Activated T-cell treated with anti-CD3 and anti-CD28 coated beads, Interleukin-2, amount 50 U/mL, for 24 hours (primary cell): Measurements from ENCODE around the gene RAB11FIP5.
A peak's percentile ranks its signal among the peaks of the same experiment; 100 is the strongest.
"Not testable (repeated sequence)": the region's sequence is repeated elsewhere in the genome, so short reads cannot be mapped to it uniquely, and the experiment has no call there.

Experiments used
- DNase-seq: peaks from one replicate; pipeline ENCODE4 v3.0.0-alpha.2; 2020
- H3K27ac Mint-ChIP-seq: 2 replicates; pipeline ENCODE4 v1.8.0; 2020; ENCODE audit warnings: mild to moderate bottlenecking, mixed read lengths
- H3K27me3 Mint-ChIP-seq: 2 replicates; pipeline ENCODE4 v1.8.0; 2020; ENCODE audit warnings: mixed read lengths
- H3K36me3 Mint-ChIP-seq: 2 replicates; pipeline ENCODE4 v1.8.0; 2020; ENCODE audit warnings: low read depth, mixed read lengths
- H3K4me1 Mint-ChIP-seq: 2 replicates; pipeline ENCODE4 v1.8.0; 2020; ENCODE audit warnings: low read depth, mixed read lengths
- H3K4me3 Mint-ChIP-seq: 2 replicates; pipeline ENCODE4 v1.8.0; 2020; ENCODE audit warnings: mild to moderate bottlenecking, moderate library complexity, mixed read lengths
- H3K9me3 Mint-ChIP-seq: 2 replicates; pipeline ENCODE4 v1.8.0; 2020; ENCODE audit warnings: mixed read lengths

The RAB11FIP5 gene

GRCh38 chr2:73101626-73102256, 11.0 kb downstream of the RAB11FIP5 start:
- no peak overlapping the region for H3K27ac Mint-ChIP-seq
- H3K27me3 Mint-ChIP-seq = no peaks in the 10 kb centered on the region
- H3K36me3 Mint-ChIP-seq = no peaks in the 10 kb centered on the region
- no peak overlapping the region for H3K4me3 Mint-ChIP-seq
- peaks cover 6% of the 10 kb centered on the region for H3K4me1 Mint-ChIP-seq
- no peaks in the 10 kb centered on the region for H3K9me3 Mint-ChIP-seq
- DNase-seq = no peak

GRCh38 chr2:73100956-73101355, 11.8 kb downstream of the RAB11FIP5 start:
- Mint-ChIP-seq H3K27ac (no peak overlapping the region), H3K4me3 (no peak overlapping the region)

GRCh38 chr2:73099486-73099885, 13.3 kb downstream of the RAB11FIP5 start:
- no peak for DNase-seq
- H3K4me1 Mint-ChIP-seq = peaks cover 6% of the 10 kb centered on the region
- H3K27ac Mint-ChIP-seq = no peak overlapping the region
- H3K4me3 Mint-ChIP-seq = no peak overlapping the region
- no peaks in the 10 kb centered on the region for H3K9me3 Mint-ChIP-seq
- no peaks in the 10 kb centered on the region for H3K36me3 Mint-ChIP-seq
- no peaks in the 10 kb centered on the region for H3K27me3 Mint-ChIP-seq

More at GRCh38 chr2:73100956-73101355, 11.8 kb downstream of the RAB11FIP5 start:
- Mint-ChIP-seq H3K4me1 (peaks cover 6% of the 10 kb centered on the region), H3K27me3 (no peaks in the 10 kb centered on the region), H3K36me3 (no peaks in the 10 kb centered on the region), H3K9me3 (no peaks in the 10 kb centered on the region)
- DNase-seq = no peak

- no peaks in the 10 kb centered on the region for H3K9me3 Mint-ChIP-seq
- no peak for DNase-seq
- no peak overlapping the region for H3K4me3 Mint-ChIP-seq
- H3K27me3 Mint-ChIP-seq = no peaks in the 10 kb centered on the region
- no peaks in the 10 kb centered on the region for H3K4me1 Mint-ChIP-seq
- H3K27ac Mint-ChIP-seq = no peak overlapping the region
- no peaks in the 10 kb centered on the region for H3K36me3 Mint-ChIP-seq
Measured at GRCh38 chr2:73095910-73096309, 16.8 kb downstream of the RAB11FIP5 start.

GRCh38 chr2:73093601-73094218, 19.0 kb downstream of the RAB11FIP5 start:
- H3K27me3 Mint-ChIP-seq, DNase-seq, H3K27ac Mint-ChIP-seq, H3K4me1 Mint-ChIP-seq, H3K36me3 Mint-ChIP-seq, H3K4me3 Mint-ChIP-seq, H3K9me3 Mint-ChIP-seq: not testable (repeated sequence)

GRCh38 chr2:73092146-73092783, 20.5 kb downstream of the RAB11FIP5 start:
- H3K9me3 Mint-ChIP-seq = no peaks in the 10 kb centered on the region
- no peaks in the 10 kb centered on the region for H3K27me3 Mint-ChIP-seq
- H3K4me1 Mint-ChIP-seq = no peaks in the 10 kb centered on the region
- H3K27ac Mint-ChIP-seq = no peak overlapping the region
- no peak for DNase-seq
- H3K36me3 Mint-ChIP-seq = peaks cover 2% of the 10 kb centered on the region
- H3K4me3 Mint-ChIP-seq = no peak overlapping the region

- DNase-seq = no peak
- H3K27me3 Mint-ChIP-seq = no peaks in the 10 kb centered on the region
- H3K4me3 Mint-ChIP-seq = no peak overlapping the region
- H3K36me3 Mint-ChIP-seq = peaks cover 2% of the 10 kb centered on the region
- H3K9me3 Mint-ChIP-seq = no peaks in the 10 kb centered on the region
- no peak overlapping the region for H3K27ac Mint-ChIP-seq
- H3K4me1 Mint-ChIP-seq = no peaks in the 10 kb centered on the region
Measured at GRCh38 chr2:73091696-73092095, 21.1 kb downstream of the RAB11FIP5 start.

- no peaks in the 10 kb centered on the region for H3K9me3 Mint-ChIP-seq
- DNase-seq = no peak
- H3K36me3 Mint-ChIP-seq = peaks cover 2% of the 10 kb centered on the region
- H3K27me3 Mint-ChIP-seq = no peaks in the 10 kb centered on the region
- no peaks in the 10 kb centered on the region for H3K4me1 Mint-ChIP-seq
- no peak overlapping the region for H3K4me3 Mint-ChIP-seq
- no peak overlapping the region for H3K27ac Mint-ChIP-seq
Measured at GRCh38 chr2:73091164-73091563, 21.6 kb downstream of the RAB11FIP5 start.

GRCh38 chr2:73089270-73090030, 23.3 kb downstream of the RAB11FIP5 start:
- DNase-seq = no peak
- H3K9me3 Mint-ChIP-seq = no peaks in the 10 kb centered on the region
- H3K4me1 Mint-ChIP-seq = no peaks in the 10 kb centered on the region
- H3K4me3 Mint-ChIP-seq = no peak overlapping the region
- peaks cover 2% of the 10 kb centered on the region for H3K36me3 Mint-ChIP-seq
- H3K27ac Mint-ChIP-seq = no peak overlapping the region
- H3K27me3 Mint-ChIP-seq = no peaks in the 10 kb centered on the region

GRCh38 chr2:73088703-73089102, 24.0 kb downstream of the RAB11FIP5 start:
- Mint-ChIP-seq H3K36me3 (peaks cover 2% of the 10 kb centered on the region), H3K4me1 (no peaks in the 10 kb centered on the region), H3K4me3 (no peak overlapping the region), H3K27me3 (no peaks in the 10 kb centered on the region), H3K9me3 (no peaks in the 10 kb centered on the region), H3K27ac (no peak overlapping the region)
- no peak for DNase-seq

- DNase-seq = no peak
- Mint-ChIP-seq H3K4me3 (no peak overlapping the region), H3K27me3 (no peaks in the 10 kb centered on the region), H3K27ac (no peak overlapping the region), H3K36me3 (peaks cover 2% of the 10 kb centered on the region), H3K9me3 (no peaks in the 10 kb centered on the region), H3K4me1 (no peaks in the 10 kb centered on the region)
Measured at GRCh38 chr2:73088211-73088610, 24.5 kb downstream of the RAB11FIP5 start.

- Mint-ChIP-seq H3K4me1 (no peaks in the 10 kb centered on the region), H3K27ac (no peak overlapping the region), H3K4me3 (no peak overlapping the region), H3K36me3 (peaks cover 2% of the 10 kb centered on the region), H3K9me3 (no peaks in the 10 kb centered on the region), H3K27me3 (no peaks in the 10 kb centered on the region)
- DNase-seq = no peak
Measured at GRCh38 chr2:73087311-73087710, 25.4 kb downstream of the RAB11FIP5 start.

- peak; percentile 88 for DNase-seq
- Mint-ChIP-seq H3K4me3 (no peak overlapping the region), H3K27me3 (no peaks in the 10 kb centered on the region), H3K27ac (no peak overlapping the region), H3K36me3 (peaks cover 2% of the 10 kb centered on the region), H3K4me1 (no peaks in the 10 kb centered on the region), H3K9me3 (no peaks in the 10 kb centered on the region)
Measured at GRCh38 chr2:73085691-73086090, 27.1 kb downstream of the RAB11FIP5 start.

- H3K4me3 Mint-ChIP-seq = no peak overlapping the region
- H3K27me3 Mint-ChIP-seq = no peaks in the 10 kb centered on the region
- H3K36me3 Mint-ChIP-seq = peaks cover 2% of the 10 kb centered on the region
- no peak overlapping the region for H3K27ac Mint-ChIP-seq
- DNase-seq = no peak
- no peaks in the 10 kb centered on the region for H3K4me1 Mint-ChIP-seq
- H3K9me3 Mint-ChIP-seq = no peaks in the 10 kb centered on the region
Measured at GRCh38 chr2:73084971-73085370, 27.8 kb downstream of the RAB11FIP5 start.
